ENCODE results near the gene SLC2A8.

Gene SLC2A8

DNA sequence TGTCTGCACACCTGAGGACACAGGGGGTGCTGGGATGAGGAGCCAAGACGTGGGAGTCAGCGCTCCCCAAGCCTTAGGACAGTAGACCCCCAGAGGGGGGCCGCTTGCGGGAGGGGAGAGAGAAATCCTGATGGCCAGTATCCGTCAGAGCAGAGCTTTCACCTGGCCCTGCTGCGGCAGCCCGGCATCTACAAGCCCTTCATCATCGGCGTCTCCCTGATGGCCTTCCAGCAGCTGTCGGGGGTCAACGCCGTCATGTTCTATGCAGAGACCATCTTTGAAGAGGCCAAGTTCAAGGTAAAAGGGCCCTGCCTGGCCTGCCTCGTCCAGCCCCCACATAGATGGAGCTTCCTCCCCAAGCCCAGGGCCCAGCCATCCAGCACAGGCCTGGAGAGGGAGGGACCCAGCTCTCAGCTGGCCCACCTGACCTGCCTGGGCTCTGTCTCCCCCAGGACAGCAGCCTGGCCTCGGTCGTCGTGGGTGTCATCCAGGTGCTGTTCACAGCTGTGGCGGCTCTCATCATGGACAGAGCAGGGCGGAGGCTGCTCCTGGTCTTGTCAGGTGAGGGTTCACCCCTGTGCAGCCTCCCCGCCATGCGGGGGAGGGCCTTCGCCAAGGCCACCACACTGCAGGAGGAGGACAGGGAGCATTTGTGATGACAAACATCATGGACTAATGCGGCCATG is 6.7 kb downstream of the SLC2A8 start:
- DNase-seq, result no peak

DNA sequence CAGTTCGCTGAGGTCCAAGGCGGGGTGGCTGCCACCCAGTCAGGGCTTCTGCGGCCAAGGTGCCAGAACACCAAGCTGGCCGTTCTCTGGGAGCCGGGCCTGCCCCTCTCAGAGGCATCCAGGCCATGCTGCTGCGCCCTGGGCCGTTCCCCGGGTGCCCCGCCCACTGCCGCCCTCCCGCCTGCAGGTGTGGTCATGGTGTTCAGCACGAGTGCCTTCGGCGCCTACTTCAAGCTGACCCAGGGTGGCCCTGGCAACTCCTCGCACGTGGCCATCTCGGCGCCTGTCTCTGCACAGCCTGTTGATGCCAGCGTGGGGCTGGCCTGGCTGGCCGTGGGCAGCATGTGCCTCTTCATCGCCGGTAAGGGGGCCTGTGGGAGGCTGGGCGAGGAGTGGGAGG is 7.7 kb downstream of the SLC2A8 start:
- no peak for DNase-seq

DNA sequence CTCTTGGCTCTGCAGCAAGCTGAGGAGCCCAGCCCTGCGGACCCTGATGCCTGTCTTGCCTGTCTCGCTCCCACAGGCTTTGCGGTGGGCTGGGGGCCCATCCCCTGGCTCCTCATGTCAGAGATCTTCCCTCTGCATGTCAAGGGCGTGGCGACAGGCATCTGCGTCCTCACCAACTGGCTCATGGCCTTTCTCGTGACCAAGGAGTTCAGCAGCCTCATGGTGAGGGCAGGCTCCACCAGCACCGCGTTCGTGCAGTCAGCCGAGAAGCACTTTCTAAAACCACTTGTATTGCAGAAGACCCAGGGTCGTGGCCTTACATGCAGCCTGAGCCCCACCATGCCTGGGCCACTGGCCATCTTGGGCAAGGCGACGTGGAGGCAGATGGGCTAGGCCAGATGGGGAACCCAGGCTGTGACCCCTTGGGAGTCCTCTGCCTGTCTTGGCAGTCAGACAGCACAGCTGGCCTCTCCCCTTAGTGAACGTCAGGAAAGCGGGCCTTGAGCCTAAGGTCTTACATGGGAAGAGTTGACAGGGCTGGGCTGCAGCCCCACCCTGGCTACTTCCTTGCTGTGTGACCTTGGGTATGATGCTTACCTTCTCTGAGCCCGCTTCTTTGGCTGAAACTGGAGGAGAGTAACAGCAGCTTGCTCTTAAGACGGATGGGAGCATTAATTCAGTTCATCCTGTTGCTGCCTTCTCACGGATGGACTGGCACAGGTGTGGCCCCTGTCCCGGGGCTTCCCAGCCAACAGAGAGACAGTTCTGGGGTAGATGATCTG is 8.6 kb downstream of the SLC2A8 start:
- DNase-seq, result no peak

DNA sequence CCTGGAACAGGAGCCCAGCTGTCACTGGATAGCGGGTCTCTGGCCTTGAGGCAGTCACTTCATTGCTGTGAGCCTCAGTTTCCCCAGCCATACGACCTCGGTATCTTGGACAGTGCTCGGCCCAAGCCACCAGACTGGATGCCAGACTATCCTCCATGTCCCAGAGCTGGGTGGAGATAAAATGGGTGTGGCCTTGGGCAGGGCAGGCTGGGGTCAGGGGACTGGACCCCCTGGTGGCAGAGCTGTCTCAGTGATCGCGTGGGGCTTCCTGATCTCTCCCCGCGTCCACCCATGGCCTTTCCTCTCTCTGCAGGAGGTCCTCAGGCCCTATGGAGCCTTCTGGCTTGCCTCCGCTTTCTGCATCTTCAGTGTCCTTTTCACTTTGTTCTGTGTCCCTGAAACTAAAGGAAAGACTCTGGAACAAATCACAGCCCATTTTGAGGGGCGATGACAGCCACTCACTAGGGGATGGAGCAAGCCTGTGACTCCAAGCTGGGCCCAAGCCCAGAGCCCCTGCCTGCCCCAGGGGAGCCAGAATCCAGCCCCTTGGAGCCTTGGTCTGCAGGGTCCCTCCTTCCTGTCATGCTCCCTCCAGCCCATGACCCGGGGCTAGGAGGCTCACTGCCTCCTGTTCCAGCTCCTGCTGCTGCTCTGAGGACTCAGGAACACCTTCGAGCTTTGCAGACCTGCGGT is 10.0 kb downstream of the SLC2A8 start:
- DNase-seq, result no peak

DNA sequence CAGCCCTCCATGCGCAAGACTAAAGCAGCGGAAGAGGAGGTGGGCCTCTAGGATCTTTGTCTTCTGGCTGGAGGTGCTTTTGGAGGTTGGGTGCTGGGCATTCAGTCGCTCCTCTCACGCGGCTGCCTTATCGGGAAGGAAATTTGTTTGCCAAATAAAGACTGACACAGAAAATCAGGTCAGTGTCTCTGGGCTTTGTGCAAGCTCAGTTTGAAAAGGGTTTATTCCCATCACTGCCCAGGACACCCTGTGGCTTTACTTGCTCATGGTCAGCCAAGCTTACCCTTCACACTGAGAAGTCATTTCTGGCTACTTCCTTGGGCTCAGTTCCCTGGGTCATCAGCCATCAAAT is 10.5 kb downstream of the SLC2A8 start:
- DNase-seq, result no peak

DNA sequence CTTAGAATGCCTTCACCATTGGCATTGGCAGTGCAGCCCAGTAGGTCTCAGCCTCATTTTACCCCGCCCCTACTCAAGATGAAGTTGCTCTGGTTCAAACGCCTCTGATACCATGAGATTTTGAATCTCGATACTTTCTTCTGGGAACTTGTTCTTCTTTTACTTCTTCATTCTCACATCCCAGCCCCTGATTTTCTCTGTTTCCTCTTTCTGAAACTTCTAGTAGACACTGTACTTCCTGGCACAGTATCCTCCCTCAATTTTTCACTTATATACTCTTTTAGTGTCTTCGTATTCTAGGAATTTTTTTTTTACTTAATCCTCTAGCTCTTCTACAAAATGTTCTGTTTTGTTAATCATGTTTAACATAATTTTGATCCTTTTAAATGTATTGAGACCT is 14.2 kb downstream of the SLC2A8 start:
- DNase-seq, result no peak

DNA sequence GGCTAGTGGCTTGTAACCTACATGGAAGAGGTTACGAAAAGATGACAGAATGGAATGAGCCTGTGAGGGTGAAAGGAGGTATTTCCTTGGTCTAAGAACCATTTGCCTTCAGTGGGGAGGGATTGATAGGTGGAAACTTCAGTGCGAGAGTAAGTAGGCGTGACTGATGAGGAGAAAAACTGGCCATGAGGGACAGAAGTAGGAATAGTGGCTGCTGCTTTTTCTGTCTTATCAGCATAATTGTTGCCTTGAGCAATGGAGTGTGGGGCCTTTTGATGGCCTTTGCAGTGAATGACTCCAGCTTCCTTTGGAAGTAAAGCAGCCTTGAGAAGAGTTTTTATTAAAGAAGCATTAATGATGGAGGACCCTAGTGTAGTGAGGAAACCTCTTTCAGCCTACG is 18.2 kb downstream of the SLC2A8 start:
- no peak for DNase-seq

DNA sequence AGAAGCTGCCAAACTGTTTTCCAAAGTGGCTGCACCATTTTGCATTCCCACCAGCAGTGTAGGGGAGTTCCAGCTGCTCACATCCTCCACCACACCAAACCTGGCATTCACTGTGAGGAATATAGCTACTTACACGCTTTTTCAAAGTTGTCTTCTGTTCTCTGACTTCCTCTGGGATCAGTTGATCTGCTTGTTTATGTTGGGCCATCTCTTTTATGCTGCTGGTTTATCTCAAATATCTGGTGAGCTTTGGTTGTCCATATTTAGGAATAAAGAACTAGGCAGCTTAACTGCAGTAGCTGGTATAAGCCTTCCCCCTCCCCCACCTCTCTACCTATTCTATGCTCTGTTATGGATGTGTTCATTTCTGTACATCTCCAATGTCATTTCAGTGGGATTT is 18.7 kb downstream of the SLC2A8 start:
- DNase-seq, result no peak

DNA sequence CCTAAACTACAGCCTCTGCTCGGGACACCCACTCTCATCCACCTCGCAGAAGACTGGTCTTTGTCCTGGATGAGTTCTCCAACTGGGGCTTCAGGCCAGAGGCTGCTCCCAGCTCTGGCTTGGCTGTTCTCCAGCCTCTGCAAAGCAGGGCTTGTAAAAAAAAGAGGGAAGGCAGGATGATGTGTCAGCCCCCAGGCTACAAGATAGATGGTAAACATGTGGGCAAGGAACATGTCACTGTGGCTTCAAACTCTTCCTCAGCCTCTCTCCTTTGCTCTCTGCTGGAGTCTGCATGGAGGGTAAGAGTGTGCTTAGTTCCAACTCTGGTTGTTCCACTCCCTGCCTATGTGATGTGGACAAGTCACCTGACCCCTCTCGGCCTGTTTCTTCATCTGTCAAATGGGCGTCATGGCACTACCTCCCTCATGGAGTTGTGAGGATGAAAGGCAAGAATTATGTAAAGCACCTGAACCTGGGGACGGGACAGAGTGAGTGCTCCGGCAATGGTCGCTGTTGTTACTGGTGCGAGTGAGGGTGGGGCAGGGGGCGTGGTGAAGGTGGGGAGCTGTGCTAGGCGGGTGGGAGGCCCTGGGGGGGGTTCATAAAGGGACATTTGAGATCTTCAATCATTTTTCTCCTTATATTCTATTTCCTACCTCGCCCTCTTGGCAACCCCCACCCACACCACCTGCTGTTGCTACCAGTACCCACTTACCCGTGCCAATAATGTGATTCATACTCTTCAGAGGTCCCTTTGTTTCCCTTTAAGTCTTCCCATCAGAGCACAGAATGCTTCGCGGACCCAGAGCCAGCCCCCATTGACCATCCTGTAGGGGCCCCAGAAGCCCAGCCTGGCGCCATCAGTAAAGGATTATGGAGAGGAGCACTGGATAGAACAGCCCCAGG is 20.4 kb downstream of the SLC2A8 start:
- DNase-seq, result no peak

DNA sequence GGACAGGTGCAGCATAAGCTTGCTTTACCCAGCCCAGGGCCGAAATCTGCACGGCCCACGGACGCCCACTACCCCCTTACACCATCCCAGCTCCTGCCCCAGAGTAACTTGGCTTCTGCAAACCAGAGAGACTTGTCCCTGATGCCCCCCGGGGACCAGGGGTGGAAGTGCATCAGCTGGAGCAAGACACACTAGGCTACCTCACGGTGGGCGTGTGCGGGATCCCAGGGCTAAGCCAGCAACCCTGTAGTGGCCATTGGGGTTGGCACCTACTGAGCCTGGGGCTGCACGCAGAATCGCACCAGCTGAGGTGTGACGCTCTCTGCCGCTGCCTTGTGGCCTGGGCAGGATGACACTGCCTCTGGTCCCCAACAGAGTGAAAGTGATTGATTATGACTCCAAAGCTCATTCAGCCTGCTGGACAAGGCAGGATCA is 21.1 kb downstream of the SLC2A8 start:
- DNase-seq, result no peak

DNA sequence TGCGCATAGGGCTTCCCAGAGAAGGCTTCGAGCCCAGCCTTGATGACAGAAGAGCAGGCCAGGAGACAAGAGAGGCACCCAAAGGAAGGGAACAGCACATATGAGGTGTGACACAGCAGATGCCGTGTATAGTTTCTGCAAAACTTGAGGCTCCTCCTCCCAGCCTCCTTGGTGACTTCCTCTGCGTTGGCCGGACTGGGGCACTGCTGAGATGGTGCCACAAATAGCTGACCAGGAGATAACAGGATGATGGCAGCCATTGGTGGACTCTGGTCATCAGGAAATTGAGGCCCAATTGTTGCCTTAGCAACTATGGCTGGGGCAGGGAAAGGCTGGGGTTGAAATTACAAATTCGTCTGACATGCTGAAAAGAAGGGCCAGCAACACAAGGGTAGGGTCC is 22.4 kb downstream of the SLC2A8 start:
- DNase-seq, result no peak

DNA sequence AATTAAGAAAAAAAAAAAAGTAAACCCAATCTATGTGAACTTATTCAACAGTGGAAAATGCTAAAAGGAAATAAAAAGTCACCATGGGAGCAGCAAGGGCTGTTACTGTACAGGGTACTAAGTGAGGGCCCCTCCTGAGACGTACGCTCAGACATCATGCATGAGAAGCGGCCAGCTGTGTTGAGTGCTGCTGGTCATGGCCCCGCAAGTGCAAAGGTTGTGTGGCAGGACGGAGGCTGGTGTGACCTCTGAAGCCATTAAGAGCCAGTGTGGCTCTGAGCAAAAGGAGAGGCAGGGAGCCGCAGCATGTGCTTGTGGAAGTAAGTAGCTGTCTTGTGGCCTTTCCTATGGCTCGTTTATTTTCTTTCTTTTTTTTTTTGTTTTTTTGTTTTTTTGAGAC is 24.1 kb downstream of the SLC2A8 start:
- no peak for DNase-seq

DNA sequence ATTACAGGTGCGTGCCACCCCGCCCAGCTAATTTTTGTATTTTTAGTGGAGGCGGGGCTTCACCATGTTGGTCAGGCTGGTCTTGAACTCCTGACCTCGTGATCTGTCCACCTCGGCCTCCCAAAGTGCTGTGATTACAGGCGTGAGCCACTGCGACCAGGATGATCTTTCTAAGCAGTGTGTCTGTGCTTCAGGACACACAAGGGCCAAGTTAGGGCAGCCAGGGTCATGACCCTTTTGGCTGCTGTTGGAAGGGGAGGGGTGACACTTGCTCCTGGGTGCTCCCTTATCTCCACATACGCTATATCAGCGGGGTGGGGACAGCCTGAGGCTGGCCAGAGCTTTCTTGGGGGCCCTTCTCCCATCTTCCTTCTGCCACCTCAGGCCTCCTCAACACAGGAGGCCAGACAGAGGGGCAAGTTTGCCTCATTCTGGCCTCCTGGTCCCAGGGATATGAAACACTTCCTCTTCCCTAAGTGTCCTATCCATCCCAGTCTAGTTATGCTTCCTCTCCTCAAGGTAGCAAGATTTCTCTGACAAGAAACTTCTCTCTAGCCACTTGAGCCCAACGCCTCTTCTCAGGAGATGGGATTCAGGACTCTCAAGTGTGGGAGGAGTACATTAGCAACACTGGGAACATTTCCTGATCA is 25.3 kb downstream of the SLC2A8 start:
- DNase-seq, result no peak

DNA sequence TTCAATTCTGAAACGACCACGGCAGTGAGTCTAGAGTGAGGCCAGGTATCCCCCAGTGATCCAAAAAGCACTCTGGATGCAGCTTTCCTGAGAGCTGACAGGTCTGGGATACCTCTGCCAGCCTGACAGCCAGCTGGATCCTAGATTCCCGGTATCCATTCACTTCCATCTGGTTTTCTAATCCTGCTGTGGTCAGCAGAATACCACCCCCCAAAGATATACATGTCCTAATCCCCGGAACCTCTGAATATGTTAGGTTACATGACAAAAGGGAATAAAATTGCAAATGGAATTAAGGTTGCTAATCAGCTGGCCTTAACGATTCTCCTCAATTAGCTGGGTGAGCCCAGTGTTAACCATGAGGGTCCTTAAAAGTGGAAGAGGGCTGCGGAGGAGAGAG is 25.8 kb downstream of the SLC2A8 start:
- DNase-seq, result no peak

DNA sequence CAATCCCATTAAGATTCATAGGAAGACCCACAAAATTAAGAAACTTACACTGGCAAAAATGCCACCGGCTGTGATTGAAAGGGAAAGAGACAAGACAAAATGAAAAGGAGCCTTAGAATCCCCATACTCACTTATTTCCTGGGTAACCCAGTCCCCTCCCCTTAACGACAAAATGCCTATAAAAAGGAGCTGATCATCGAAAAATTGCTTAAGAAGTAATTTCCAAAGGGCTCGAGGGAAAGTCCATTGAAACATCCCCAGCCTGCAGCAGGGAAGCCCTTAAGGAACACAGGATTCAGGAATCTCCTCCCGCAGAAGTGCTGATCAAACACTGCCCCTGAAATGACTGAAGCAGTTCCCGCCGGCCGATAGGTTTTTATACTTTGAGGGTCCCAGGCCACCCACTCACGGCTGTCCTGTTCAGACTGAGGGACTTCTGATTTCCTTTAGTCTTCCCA is 26.5 kb downstream of the SLC2A8 start:
- no peak for DNase-seq

DNA sequence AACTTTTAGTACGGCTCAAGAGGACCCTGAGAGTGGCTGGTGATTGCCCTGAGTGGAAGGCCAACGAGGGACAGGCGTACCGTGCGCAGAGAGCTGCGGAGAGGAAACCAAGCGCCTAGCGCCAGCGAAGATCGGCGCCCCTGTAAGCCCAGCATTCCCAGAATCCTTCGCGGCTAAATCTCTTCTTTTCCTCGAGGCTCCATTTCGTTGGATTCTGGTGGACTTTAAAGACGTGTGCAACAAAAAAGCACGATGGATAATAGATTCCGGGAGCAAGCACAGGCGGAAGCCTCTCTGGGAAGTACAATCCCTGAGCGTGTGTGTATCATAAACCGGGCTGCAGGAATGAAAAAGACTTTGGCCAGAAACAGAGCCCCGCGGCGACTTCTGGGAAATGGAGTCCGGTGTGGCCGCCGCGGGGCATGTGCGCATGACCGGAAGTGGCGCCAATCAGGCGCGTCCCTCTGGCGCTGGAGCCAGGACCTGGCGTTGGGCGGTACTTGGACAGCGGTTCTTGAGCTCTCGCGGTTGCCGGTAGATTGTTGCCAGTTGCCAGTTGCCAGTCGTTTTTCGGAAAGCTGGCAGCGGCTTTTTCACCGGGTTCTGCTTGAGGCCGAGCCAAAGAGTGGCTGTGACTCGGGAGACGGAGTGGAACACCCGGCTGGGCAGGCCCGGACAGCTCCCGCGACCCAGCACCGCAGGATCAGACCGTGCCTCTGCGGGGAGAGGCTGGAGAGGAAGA is 27.1 kb downstream of the SLC2A8 start, which contains the start of gene ZNF79:
TSS of gene ZNF79 (plus strand) at position 449 of the 742 bp plus-strand sequence. CDS start 406 bp downstream, outside the sequence.
- DNase-seq, result peak; percentile 97

DNA sequence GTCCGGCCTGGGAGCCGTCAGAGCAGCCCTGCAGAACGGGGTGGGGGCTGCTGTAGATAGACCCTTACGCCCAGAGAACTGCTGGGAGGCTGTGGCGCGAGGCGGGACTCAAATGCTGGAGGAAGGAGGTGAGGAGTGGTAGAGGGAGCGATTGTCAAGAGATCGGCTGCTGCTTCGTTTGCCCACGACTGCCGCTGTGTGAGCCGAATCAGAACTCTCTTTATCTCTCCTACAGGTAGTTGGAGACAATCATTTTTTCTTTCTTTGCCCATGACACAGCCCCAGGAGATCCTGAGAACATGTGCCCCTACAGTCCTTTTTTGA is 27.7 kb downstream of the SLC2A8 start:
- DNase-seq, result no peak

DNA sequence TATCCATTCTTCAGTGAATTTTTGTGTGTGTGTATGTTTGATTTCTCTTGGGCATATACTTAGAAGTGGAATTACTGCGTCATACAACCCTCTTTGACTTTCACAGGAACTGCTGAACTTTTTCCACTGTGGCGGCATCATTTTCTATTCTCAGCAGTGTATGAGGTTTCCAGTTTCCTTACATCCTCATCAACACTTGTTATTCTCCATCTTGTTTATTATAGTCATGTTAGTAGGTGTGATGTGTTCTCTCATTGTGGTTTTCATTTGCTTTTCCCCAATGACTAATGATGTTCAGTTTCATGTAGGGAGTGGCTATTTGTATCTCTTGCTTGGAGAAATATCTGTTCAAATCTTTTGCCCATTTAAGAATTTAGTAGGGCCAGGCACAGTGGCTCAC is 29.8 kb downstream of the SLC2A8 start:
- DNase-seq, result no peak

DNA sequence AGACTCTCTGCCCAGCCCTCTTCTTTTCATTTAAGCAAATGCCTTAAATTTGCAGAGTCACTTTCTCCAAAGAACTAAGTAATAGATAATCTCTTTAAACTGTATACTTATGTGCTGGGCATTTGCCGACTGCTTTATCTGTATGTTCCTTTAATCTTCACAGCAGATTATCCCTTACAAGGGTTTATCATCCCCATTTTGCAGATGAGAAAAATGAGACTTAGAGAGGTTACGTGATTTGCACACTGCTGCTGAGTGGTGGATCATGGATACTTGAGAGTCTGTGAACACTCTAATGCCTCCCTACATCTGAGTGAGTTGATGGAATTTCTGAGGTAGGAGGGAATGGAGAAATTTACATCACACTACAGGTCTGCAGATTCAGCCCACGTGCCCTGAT is 31.4 kb downstream of the SLC2A8 start:
- DNase-seq, result no peak

DNA sequence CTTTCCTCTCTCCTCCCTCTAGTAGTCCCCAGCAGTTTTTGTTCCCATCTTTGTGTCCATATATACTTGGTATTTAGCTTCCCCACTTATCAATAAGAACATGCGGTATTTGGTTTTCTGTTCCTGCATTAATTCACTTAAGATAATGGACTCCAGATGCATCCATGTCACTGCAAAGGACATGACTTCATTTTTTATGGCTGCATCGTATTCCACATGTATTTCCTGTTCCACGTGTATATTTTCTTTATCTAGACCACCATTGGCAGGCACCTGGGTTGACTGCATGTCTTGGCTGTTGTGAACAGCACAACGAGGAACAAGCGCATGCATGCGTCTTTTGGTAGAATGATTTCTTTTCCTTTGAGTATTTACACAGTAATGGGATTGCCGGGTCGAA is 33.4 kb downstream of the SLC2A8 start:
- DNase-seq, result no peak

DNA sequence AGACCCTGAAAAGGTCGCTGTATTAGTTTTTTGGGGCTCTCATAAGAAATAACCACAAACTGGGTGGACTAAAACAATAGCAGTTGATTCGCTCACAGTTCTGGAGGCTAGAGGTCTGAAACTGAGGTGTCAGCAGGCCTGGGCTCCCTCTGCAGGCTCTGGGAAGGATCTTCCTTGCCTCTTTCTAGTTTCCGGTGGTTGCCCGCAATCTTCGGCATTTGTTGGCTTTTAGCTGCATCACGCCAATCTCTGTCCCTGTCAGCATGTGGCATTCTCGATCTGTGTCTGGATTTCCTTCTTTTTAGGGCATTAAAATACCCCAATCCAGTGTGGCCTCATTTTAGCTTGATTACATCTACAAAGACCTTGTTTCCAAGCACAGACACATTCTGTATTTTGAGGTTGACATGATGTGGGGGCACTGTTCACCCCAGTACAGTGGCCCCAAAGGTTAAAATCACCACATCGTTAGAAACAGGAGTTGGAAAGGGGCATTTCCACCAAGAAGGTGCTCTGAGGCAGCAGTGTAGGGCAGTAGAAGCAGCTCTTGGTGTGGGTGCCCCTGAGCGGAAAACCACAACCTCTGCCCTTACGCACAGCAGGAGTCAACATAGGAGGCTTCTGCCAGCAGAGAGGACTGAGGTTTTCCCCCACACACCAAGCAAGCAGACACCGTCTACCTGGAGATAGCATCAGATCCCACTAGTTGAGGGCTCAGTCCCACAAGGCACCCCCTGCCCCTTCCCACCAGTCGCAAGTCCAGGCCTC is 40.7 kb downstream of the SLC2A8 start:
- no peak for DNase-seq
